ENCODE results near the gene MAGI2.

GRCh38 chr7:79096361-79096805, 357.1 kb downstream of the MAGI2 start:
- no peak for TF ChIP-seq CTCF (IDR thresholded peaks at IDR 0.05; ENCODE audit: insufficient read depth, low read length, poor library complexity, severe bottlenecking)
- no peak for TF ChIP-seq EZH2phosphoT487 (conservative IDR thresholded peaks at IDR 0.05; ENCODE audit: low read length)
